Anterior cingulate cortex (tissue), 58 donors: ENCODE results near the gene NFIX.

Source experiments
- DNase-seq, 58 donors: peaks; one replicate each; lab custom pipeline; 2025; lab: John Stamatoyannopoulos, UW

Gene NFIX

DNA sequence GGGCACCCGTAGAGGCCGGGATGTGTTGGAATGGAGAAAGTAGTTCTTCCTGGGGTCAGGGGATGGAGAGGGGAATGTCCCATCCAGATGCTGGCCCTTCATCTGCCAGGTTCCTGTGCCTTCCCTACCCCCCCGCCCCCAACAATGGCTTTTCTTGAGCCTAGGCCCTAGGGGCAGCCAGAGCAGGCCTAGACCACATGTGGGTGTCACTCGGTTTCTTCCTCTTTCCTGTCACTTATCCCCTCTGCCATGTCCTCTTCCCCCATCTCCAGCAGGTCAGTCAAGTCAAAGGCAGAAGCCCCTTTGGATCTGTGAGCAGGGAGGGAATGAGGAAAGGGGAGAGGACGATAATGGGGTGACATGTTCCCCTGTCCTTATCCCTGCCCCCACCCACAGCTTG lies 71.0 kb downstream of the NFIX start:
- DNase-seq = no peak

DNA sequence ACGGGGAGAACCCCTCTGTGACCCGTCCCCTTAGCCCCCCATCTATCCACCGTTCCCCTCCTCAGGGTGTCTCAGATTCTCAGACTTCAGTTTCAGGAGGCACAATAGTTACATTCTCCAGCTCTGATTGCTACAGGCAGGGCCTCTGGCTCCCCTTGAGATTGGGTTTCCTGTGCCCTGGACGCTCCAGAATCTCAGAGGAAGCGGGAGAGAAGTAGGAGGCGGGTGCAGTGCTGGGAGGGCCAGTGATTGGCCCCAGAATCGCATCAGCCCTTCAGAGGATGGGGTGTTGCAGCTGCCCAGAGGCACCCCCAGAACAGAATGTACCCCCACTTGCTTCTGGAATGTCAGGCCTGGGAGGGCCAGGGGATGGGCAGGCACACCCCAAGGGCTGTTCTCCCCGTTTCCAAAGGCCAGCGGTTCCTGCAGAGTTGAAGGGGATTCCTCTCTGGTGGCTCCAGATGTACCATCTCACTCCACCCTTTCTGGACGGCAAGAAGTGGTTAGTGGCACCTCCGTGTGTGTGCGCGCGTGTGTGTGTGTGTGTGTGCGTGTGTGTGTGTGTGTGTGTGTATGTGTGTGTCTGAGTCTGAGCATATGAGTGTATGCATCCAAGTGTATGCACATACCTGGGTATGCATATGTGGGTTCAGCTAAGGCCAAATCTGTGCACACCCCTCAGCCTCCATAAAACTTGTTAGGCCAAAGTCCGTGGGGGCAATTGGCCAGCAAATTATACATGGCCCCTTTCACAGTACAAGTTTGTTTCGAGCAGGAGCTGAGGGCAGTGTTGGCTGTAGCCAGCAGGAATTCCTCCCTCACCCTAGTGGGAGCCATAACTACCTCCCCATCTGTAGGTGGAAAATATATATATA lies 71.9 kb downstream of the NFIX start:
- peak in 1 of 58 donors; percentile 21 for DNase-seq

DNA sequence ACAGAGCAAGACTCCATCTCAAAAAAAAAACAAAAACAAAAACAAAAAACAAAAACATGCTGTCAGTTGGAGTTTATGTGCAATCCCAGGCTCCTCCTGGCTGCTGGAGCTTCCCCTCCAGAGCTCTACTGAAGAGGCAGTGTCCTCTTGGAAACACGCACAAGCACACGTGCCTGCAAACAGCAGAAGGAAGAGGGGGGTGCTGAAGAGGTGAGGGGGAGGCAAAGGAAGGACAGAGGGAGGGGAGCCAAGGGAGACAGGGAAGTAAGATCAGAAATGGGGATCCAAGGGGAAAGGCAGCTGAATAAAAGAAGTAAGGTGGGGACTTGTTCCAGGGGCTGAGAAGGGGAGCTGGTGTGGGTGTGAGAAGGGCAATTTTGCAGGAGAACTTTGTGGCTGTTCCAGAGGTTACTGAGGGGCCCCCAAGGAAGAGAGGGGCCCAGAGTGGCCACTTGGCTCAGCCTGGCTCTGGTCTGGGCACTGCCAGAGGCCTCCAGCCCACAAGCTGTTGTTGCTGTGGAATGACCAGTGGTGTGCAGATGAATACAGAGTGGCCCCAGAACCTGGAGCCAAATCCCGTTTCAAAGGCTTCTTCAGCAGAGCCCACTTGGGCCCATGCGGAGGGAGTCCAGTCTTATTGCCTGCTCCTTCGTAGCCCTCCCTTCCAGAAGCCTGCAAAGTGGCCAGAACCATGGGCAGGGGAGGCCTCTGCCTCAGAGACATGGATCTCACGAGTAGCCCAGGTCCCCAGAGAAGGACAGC lies 73.0 kb downstream of the NFIX start:
- DNase-seq = peak in 44 of 58 donors; percentile 16 to 87 (median 56)

DNA sequence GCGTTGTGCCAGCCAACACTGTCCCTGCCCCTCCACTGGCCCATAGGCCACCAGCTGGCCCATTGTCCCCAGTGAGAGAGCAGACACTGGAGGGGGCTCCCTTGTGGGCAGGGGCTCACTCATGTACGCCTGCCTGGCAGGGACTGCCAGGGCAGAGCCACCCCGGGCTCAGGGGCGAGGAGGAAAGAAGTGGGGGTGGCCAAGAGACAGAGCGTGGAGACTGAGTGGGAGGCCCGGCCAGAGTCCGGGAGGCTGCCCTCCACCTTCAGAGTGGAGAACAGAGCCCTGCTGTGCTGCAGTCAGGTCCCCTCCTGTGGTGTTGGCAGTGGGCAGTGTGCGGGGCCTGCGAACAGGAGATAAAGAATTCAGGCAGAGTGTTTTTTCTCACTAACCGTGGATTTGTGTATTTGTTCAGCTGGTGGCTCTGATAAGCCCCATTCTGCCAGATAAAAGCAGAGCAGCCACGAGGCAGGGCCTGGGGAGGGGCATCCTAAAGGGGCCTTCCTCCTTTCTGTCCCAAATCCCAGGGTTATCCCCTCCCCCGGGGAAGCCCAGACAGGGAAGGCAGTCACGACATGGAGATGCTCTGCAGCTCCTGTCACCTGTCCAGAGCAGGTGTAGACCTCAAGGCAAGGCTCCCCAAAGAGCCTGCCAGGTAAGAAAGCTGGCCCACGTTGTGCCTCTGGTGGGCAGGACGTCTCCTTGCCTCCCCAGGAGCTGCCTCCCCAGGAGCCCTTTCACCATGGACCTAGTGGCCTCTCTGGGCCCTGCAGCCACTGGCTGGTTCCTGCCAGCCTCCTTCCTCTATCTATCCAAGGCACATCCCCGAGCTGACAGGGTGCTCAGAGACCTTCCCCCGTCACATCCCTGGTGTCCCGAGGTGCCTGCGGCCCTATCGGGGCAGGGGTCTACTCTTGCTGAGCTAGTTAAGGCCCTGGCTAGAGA lies 74.4 kb downstream of the NFIX start:
- DNase-seq = peak in 8 of 58 donors; percentile 6 to 65 (median 52)

DNA sequence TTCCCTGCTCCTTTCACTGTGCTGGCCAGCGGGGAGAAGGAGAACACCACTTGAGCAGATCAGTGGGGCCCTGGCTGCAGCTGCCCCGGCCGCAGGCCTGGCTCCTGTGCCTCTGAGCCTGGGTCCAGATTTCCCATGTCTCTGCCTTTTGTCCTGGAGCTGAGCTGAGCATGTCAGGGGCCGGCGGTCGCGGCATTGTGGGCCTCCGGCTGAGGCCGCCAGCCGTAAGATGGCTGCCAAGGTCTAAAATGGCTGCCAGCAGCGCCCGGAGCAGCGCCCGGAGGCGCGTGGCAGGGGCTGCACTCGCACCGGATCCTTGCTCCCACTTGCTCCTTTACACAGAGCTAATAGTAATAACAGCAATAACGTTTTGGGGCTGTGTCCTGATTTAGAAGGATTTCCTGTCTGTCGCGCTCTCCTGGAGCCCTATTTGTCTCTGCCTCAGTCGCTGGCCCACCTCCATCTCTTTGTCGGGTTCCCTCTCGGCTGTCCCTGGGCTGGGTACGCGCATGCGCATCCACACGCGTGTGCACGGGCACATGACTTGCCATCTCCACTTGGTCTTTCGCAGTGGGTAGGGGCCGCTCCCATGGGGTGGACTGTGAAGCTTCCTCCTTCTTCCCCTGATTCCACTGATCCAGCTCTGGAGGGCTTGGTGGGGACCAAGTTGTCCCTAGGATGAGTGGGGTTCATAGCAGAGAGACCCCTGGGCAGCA lies 75.3 kb downstream of the NFIX start:
- DNase-seq = peak in 52 of 58 donors; percentile 40 to 84 (median 70)

DNA sequence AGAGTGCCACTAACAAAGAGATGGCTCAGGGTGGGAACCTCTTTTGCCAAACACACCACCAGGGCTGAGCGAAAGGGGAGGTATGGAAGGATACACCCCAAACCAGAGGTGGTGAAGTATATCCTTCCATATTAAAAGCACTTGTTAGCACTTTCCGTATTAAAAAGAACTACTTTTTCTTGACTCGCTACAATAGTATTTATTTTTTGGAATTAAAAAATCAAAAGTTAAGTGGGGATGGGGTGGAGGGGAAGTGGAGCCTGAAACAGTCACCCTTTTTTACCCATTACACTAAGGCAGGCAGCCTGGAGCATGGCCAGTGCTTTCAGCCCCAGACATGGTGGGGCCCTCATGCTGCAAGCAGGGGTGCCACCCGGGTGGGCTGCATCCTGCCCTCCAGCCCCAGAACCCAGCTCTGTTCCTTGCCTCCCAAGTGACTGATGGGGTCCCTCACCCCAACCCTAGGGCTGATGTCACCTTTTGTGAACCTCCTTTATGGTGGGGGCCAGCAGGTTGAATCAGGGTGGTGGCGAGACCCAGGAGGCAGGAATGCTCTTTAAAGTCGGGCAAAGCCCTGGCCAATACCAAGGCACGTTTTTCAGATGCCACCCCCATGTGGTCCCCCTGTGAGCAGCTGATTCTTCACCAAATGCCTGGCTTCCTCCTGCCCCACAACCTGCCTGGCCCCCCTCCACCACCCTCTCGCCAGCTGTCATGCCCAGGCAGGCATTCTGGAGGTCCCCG lies 76.3 kb downstream of the NFIX start:
- peak in 1 of 58 donors; percentile 58 for DNase-seq

DNA sequence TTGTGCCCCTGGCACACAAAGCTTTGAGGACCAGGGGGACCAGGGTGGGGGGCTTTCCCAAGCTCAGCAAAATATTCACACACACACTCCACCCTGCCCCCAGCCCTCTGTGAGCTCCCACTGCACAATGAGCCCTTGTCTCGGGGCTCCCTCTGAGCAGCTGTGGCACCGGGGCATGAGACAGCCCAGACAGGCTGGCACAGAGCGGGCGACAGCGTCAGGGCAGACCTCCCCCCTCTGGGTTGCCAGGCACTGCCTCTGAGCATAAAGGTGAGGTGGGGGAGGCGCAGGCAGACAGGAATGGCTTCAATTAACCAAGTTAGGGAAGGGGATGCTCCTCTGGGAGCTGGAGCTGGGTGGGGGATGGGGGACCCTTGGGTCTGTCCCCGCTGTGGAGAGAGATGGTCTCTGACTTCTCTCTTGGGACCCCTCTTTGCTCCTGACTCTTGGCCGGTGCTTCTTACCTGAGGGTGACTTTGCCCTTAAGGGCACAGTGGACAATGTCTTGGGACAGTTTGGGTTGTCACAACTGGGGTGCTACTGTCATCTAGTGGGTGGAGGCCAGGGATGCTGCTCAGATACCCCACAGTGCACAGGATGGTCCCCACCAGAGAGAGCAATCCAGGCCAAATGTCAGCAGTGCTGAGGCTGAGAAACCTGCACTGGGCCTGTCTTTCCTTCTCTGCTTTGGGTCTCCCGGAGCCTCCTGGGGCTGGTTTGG lies 77.1 kb downstream of the NFIX start:
- DNase-seq = peak in 57 of 58 donors; percentile 20 to 98 (median 86)

DNA sequence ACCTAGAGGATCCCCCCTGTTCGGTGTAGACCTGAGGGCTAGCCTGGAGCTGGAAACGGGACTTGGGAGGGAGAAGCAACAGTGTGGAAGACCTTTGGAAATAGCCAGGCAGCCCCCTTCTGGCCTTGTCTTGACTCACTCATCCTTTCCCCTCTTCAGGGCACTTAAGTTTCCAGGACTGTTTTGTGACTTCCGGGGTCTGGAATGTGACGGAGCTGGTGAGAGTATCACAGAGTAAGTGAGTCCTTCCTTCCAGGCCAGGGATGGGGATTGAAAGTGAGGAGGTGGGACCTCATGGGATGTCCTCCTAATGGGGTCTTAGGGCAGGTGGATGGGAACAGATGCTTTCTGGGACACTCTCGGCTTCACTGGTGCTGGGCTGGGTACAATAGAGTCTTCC lies 78.0 kb downstream of the NFIX start:
- DNase-seq = no peak

DNA sequence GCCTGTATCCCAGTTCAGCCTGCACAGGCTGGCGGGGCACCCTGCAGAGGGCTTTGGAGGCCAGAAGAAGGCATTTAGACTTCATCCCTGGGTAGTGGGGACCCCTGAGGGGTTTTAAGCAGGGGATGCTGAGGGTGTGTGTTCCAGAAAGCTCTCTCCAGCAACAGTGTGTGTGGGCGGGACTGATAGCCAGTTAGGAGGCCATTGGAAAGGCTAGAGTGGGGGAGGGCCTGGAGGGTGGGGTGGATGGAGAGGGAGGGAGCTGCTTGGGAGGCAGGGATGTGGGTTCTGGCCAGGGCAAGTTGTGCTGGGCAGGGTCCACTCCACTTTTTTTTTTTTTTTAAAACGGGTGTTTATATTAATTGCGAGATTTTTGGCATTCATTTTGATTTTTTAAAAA lies 79.1 kb downstream of the NFIX start:
- DNase-seq = no peak

DNA sequence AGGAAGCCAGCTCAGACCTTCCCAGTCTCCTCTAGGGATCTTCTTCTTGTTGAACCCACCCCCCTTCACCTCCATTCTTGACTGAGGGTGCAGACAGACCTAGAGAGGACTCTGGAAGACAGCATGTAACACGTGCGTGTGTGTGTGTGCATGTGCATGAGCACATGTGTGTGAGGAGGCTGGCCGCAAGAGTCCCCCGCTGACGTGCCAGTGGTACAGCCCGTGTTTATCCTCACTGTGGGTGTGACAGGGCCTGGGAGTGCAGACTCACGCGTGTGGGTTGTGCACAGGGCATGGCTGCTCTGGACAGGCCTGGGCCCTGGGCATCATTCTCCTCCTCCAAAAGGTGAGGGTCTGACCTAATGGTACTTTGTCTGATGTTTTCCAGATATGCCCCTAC lies 81.0 kb downstream of the NFIX start:
- peak in 4 of 58 donors; percentile 24 to 39 (median 36) for DNase-seq

DNA sequence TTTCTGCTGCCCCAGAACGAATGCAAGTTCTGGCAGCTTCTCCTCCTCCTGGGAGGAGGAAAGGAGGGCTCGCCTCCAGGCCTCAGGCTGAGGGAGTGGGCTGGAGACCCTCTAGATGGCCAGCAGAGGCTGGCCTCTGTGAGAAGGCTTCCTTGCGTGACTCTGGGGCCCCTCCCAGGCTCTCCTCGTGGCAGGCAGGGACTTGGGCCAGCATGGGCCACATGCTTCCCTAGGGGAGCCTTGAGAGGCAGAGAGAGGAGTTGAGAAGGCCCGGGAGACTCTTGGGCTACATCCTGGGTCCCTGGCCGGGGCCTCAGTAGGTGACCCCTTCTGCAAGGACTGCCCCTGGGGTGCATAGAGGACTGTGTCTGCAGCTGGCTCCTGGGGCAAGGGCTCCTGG lies 81.5 kb downstream of the NFIX start:
- peak in 32 of 58 donors; percentile 23 to 67 (median 44) for DNase-seq

DNA sequence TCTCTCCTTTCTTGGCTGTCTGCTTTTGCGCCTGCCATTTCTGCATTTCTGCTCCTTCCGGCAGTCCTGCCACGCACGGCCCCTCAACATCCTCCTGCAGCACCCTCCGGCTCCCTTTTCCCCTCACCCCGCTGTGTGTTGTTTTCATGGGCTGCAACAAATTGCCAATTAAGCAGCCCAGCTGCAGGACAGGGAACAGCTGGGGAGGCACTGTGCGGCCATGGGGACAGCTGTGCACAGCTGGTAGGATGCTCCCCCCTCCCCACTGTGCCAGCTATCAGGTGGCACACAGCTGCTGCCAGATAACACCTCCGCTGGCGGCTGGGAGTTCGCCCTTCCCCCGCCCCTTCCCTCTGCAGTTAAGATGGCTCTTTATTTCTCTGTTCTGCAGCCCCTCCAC lies 82.0 kb downstream of the NFIX start:
- peak in 28 of 58 donors; percentile 21 to 80 (median 54) for DNase-seq

DNA sequence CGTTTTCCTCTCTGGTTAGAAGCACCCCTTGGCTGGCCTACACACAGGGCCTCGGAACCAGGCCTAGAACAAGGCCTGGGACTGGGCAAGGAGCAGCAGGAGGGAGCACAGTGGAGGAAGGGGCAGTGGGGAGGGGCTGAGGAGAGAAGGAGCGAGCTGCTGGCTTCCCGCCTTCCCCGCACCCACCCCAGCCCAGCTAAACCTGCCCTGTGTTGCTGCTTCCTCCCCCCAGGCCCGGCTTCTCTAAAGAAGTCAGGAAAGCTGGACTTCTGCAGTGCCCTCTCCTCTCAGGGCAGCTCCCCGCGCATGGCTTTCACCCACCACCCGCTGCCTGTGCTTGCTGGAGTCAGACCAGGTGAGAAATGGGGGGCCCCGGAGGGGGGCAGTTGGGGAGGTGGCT lies 83.1 kb downstream of the NFIX start:
- no peak for DNase-seq

DNA sequence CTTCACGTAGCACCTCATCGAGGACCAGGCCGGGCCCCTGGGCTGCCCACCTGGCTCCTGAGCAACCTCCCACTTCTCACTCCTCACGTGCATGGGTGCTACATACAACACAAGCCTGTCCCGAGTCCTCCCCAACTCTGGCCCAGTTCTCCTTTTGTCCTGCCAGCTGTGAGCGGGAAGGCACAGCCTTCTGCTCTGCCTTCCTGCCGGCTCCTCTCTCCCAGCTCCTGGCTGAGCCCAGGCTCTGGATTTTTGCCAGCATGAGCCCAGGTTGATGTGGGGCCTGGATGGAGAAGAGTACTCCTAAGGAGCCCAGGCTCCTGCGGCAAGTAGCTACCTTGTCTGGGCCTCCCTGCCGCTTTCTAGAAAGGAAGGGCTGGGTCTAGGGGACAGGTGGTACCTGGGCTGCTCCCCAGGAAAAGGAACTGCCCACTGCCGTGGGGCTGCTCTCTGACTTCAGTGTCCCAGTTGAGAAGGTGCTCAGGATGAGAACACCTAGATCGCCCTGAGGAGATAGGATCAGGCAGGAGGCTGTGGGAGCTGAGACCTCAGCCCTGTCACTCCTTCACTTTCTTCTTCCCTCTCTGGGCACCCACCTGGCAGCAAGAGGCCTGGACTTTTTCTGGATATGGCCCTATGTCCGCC lies 83.7 kb downstream of the NFIX start:
- DNase-seq = peak in 4 of 58 donors; percentile 11 to 31 (median 22)

DNA sequence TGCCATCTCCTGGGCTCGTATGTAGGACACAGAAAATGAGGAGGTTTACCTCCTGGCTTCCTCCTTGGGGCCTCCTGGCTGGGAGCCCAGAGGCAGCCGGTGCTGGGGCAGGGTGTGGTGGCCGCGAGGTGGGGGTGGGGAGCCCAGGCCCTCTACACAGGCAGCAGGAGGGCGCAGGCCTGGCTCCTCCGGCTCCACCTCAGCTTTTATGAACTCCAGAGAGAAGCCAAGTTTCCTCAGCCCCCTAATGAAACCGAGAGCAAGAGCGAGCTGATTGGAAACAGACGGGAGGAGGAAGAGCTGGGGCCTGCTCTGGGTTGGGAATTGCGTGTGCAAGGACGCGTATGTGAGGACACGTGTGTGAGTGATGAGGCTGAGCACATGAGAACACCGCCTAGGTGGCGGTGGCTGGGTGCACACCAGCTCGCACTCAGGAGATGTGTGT lies 84.3 kb downstream of the NFIX start:
- peak in 1 of 58 donors; percentile 9 for DNase-seq

DNA sequence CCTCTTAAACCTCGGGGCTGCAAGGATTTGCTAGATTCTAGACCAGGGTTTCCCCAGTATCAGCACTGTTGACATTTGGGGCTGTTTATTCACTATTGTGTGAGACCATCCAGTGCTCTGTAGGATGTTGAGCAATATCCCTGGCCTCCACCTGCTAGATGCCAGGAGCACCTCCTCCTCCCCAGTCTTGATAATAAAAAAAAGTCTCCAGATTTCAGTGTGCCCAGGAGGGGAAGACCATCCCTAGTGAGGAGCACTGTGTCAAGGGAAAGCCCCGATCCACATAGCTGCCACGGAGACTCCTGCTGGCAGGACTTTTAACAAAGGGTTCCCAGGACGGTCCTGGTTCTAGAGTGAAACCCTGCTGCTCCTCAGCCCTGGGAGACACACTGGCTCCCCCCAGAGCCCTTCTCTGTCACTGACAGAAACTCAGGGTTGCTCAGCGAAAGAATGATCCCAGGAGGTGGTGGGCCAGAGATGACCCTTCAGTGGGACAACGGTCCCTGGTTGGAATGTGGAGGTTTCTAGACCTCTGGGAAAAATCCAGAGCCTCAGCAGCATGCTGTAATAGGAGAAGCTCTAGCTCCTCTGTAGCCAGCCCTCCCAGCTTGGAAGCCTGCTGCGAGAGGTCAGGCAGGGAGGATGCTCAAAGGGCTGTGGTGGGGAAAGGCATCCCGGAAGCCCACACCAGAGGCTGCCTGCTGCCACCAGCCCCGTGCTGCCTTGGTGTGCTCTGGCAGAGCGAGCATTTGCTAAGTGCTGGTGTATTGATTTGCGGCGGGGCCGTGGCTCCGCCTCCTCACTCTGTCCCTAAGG lies 87.1 kb downstream of the NFIX start:
- peak in 12 of 58 donors; percentile 16 to 63 (median 40) for DNase-seq

DNA sequence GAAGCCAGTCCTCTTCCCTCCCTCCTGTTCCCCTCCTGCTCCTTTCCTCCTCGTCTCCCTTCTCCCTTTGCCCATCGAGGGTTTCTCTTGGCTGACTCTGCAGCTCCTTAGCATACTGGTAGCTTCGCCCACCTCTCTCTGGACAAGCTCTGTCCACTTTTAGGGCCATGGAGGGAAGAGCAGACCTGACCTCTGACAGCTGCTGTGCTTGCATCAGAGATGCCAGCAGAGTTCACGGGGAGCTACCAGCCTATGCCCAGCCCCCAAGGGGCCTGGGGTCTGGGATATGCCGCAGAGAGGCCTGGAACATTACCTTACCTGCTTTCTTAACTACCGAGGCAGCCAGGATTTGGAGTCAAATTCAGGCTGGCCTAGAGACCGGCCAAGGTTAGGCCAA lies 87.7 kb downstream of the NFIX start:
- DNase-seq = no peak
